HG02884 (cell line): ENCODE measurements around the gene ZNF134.

ENCODE experiments used
- ATAC-seq: cut with Tn5 transposase; IDR thresholded peaks from one replicate; pipeline ENCODE4 v1.9.1; 2021; ENCODE audit warnings: mild to moderate bottlenecking, moderate library complexity; ENCODE audit not compliant: unreplicated experiment

The ZNF134 gene

GRCh38 chr19:57613941-57614743 is at the start of gene ZNF134:
TSS of gene ZNF134 (plus strand) at chr19:57614242. CDS start at chr19:57619469, 5,227 bp downstream.
- ATAC-seq = peak; percentile 84

GRCh38 chr19:57566396-57567265 is 47.4 kb upstream of the ZNF134 start:
- ATAC-seq = no peak

GRCh38 chr19:57570707-57571106 is 43.3 kb upstream of the ZNF134 start:
- no peak for ATAC-seq

GRCh38 chr19:57572415-57572947 is 41.6 kb upstream of the ZNF134 start:
- no peak for ATAC-seq

GRCh38 chr19:57576661-57577060 is 37.4 kb upstream of the ZNF134 start:
- no peak for ATAC-seq

GRCh38 chr19:57578487-57579205 is 35.4 kb upstream of the ZNF134 start, which contains the start of gene ZNF416:
TSS of gene ZNF416 (minus strand) at chr19:57578911. CDS start at chr19:57578704, 207 bp downstream.
- peak; percentile 94 for ATAC-seq

- ATAC-seq = no peak
Observed at GRCh38 chr19:57583104-57583520, 30.9 kb upstream of the ZNF134 start.

- ATAC-seq = peak; percentile 88
Observed at GRCh38 chr19:57583521-57584416, 30.3 kb upstream of the ZNF134 start, which contains the start of gene ZIK1. TSS of gene ZIK1 (plus strand) at chr19:57584145. CDS start at chr19:57584357, 212 bp downstream.

- ATAC-seq = no peak
Observed at GRCh38 chr19:57587529-57587928, 26.5 kb upstream of the ZNF134 start.

GRCh38 chr19:57599377-57599760 is 14.7 kb upstream of the ZNF134 start:
- ATAC-seq = no peak

GRCh38 chr19:57599761-57600383 is 14.2 kb upstream of the ZNF134 start, which contains the start of gene ZNF530:
TSS of gene ZNF530 (plus strand) at chr19:57599885. CDS start at chr19:57604346, 4,461 bp downstream.
- ATAC-seq = peak; percentile 91

GRCh38 chr19:57606931-57607330 is 7.1 kb upstream of the ZNF134 start:
- ATAC-seq = no peak

- no peak for ATAC-seq
Observed at GRCh38 chr19:57611113-57611512, 2.9 kb upstream of the ZNF134 start.

GRCh38 chr19:57615346-57615745 is 1.3 kb downstream of the ZNF134 start:
- no peak for ATAC-seq

- ATAC-seq = no peak
Observed at GRCh38 chr19:57620673-57621348, 6.8 kb downstream of the ZNF134 start.

- ATAC-seq = no peak
Observed at GRCh38 chr19:57623091-57623490, 9.0 kb downstream of the ZNF134 start.

GRCh38 chr19:57632987-57633831 is 19.2 kb downstream of the ZNF134 start, which contains the start of gene ZNF211:
TSS of gene ZNF211 (plus strand) at chr19:57633168. CDS start at chr19:57633347, 179 bp downstream.
- ATAC-seq = peak; percentile 96

GRCh38 chr19:57633832-57634131 is 19.7 kb downstream of the ZNF134 start:
- ATAC-seq = no peak
